Liver (tissue), 9 donors: ENCODE data around the gene PUS7L. TPM values are rescaled to one million over a fixed set of nuclear protein-coding genes. Genes with fewer than 3 reads are reported as not detected.

Experiments
- DNase-seq: peaks from one replicate; pipeline ENCODE4 v3.0.0-alpha.2; 2017; ENCODE audit warnings: low spot score
- H3K27ac ChIP-seq, 2 donors: one replicate each; pipeline ENCODE4 v1.7.0; 2013; ENCODE audit warnings: inconsistent platforms in 2 of 2, low read length in 2 of 2, control low read depth in 1 of 2, low read depth in 1 of 2, mild to moderate bottlenecking in 1 of 2
- H3K27me3 ChIP-seq, 4 donors: one replicate each; pipeline versions ENCODE4 v1.6.1 to v1.7.0; 2013; ENCODE audit warnings: low read length in 3 of 4, inconsistent platforms in 1 of 4, mild to moderate bottlenecking in 1 of 4, moderate library complexity in 1 of 4; ENCODE audit not compliant: control insufficient read depth in 4 of 4, insufficient read depth in 4 of 4
- H3K36me3 ChIP-seq, 4 donors: one replicate each; pipeline versions ENCODE4 v1.6.1 to v1.7.0; 2013; ENCODE audit warnings: low read length in 3 of 4, mild to moderate bottlenecking in 3 of 4, low read depth in 1 of 4, moderate library complexity in 1 of 4; ENCODE audit not compliant: control insufficient read depth in 4 of 4, insufficient read depth in 3 of 4
- H3K4me1 ChIP-seq, 4 donors: one replicate each; pipeline versions ENCODE4 v1.6.1 to v1.7.0; 2013; ENCODE audit warnings: low read length in 3 of 4, mild to moderate bottlenecking in 3 of 4, moderate library complexity in 1 of 4; ENCODE audit not compliant: control insufficient read depth in 4 of 4, insufficient read depth in 4 of 4
- H3K4me3 ChIP-seq, 3 donors: one replicate each; pipeline versions ENCODE4 v1.6.1 to v1.7.0; 2013; ENCODE audit warnings: low read length in 3 of 3, control low read depth in 1 of 3, low read depth in 1 of 3, mild to moderate bottlenecking in 1 of 3
- H3K9ac ChIP-seq, 2 donors: one replicate each; pipeline ENCODE4 v1.7.0; 2013; ENCODE audit warnings: low read length in 2 of 2, mild to moderate bottlenecking in 2 of 2, moderate library complexity in 2 of 2, control low read depth in 1 of 2, low read depth in 1 of 2
- H3K9me3 ChIP-seq, 4 donors: one replicate each; pipeline versions ENCODE4 v1.6.1 to v1.7.0; 2013; ENCODE audit warnings: low read length in 3 of 4; ENCODE audit not compliant: control insufficient read depth in 4 of 4
- EGR1 ChIP-seq, 2 donors: IDR thresholded peaks; 2 replicates each; pipeline ENCODE4 v1.6.1; 2016 to 2018; ENCODE audit warnings: antibody characterized with exemption in 2 of 2, low read depth in 2 of 2
- FOXA1 ChIP-seq: IDR thresholded peaks from 2 replicates; pipeline ENCODE4 v1.6.1; 2016; ENCODE audit warnings: antibody characterized with exemption
- FOXA2 ChIP-seq: IDR thresholded peaks from 2 replicates; pipeline ENCODE4 v1.6.1; 2016; ENCODE audit warnings: antibody characterized with exemption
- GABPA ChIP-seq, 2 donors: IDR thresholded peaks in 1 of 2; conservative IDR thresholded peaks in 1 of 2; 2 replicates each; pipeline ENCODE4 v1.6.1; 2016; ENCODE audit warnings: antibody characterized with exemption in 2 of 2, mild to moderate bottlenecking in 1 of 2, moderate library complexity in 1 of 2
- HNF4A ChIP-seq, 2 donors: conservative IDR thresholded peaks; 2 replicates each; pipeline ENCODE4 v1.6.1; 2016; ENCODE audit warnings: antibody characterized with exemption in 2 of 2, mild to moderate bottlenecking in 2 of 2
- HNF4G ChIP-seq: IDR thresholded peaks from 2 replicates; pipeline ENCODE4 v1.6.1; 2016; ENCODE audit warnings: antibody characterized with exemption
- JUND ChIP-seq, 2 donors: IDR thresholded peaks; 2 replicates each; pipeline ENCODE4 v1.6.1; 2016; ENCODE audit warnings: antibody characterized with exemption in 2 of 2
- NR2F2 ChIP-seq: IDR thresholded peaks from 2 replicates; pipeline ENCODE4 v1.6.1; 2016; ENCODE audit warnings: antibody characterized with exemption
- RAD21 ChIP-seq, 2 donors: IDR thresholded peaks; 2 replicates each; pipeline ENCODE4 v1.6.1; 2016; ENCODE audit warnings: antibody characterized with exemption in 2 of 2, mild to moderate bottlenecking in 2 of 2
- RXRA ChIP-seq, 2 donors: IDR thresholded peaks; 2 replicates each; pipeline ENCODE4 v1.6.1; 2017 to 2018; ENCODE audit warnings: antibody characterized with exemption in 2 of 2, mild to moderate bottlenecking in 1 of 2
- SP1 ChIP-seq: IDR thresholded peaks from 2 replicates; pipeline ENCODE4 v1.6.1; 2018; ENCODE audit warnings: antibody characterized with exemption, mild to moderate bottlenecking
- YY1 ChIP-seq: IDR thresholded peaks from 2 replicates; pipeline ENCODE4 v1.6.1; 2016; ENCODE audit warnings: antibody characterized with exemption, mild to moderate bottlenecking
- WGBS: extraction: QIAGEN DNeasy Blood & Tissue Kit; methylation state at CpG from one replicate; pipeline ENCODE4 v1.1.7; 2013; 5-methylcytosine and 5-hydroxymethylcytosine counted together
- polyA plus RNA-seq, 2 donors: library from polyadenylated mRNA; stranded (reverse) in 1 of 2; unstranded in 1 of 2; fragments of 200-250 nt in 1 of 2; fragments of >200 nt in 1 of 2; fragmentation: Nextera tagmentation in 1 of 2; extraction: Ambion mirVana in 1 of 2; gene quantifications; one replicate each; pipeline versions ENCODE4 v1.2.1 to v1.2.3, GENCODE V29; 2013 to 2015
- total RNA-seq, 2 donors: library from RNA; depleted of rRNA; stranded (reverse); fragments of >200 nt; gene quantifications; one replicate each; pipeline ENCODE4 v1.2.3, GENCODE V29; 2014
- TF ChIP-seq, protein P1 (sequence below): fragments of 150-350 bp; IDR thresholded peaks from 2 replicates; pipeline ENCODE4 v1.5.1; 2017; ENCODE audit warnings: improper control_type of control experiment, low read depth, low read length; ENCODE audit not compliant: missing input control
- TF ChIP-seq, protein P2 (sequence below): IDR thresholded peaks from 2 replicates; pipeline ENCODE4 v1.6.1; 2016; ENCODE audit warnings: antibody characterized with exemption
- TF ChIP-seq, protein P3 (sequence below): IDR thresholded peaks from 2 replicates; pipeline ENCODE4 v1.6.1; 2016; ENCODE audit warnings: antibody characterized with exemption
- TF ChIP-seq, protein P4 (sequence below): IDR thresholded peaks from 2 replicates; pipeline ENCODE4 v1.6.1; 2016; ENCODE audit warnings: antibody characterized with exemption, mild to moderate bottlenecking
- TF ChIP-seq, protein P5 (sequence below): IDR thresholded peaks from 2 replicates; pipeline ENCODE4 v1.6.1; 2016; ENCODE audit warnings: antibody characterized with exemption
- donor health status: healthy.
- donor health status: healthy.
- donor health status: healthy.
- donor health status: healthy.
- donor health status: healthy.

The PUS7L gene
- total and polyA plus RNA-seq, 4 donors: 1.7 to 9.2 (median 7.2) TPM

DNA sequence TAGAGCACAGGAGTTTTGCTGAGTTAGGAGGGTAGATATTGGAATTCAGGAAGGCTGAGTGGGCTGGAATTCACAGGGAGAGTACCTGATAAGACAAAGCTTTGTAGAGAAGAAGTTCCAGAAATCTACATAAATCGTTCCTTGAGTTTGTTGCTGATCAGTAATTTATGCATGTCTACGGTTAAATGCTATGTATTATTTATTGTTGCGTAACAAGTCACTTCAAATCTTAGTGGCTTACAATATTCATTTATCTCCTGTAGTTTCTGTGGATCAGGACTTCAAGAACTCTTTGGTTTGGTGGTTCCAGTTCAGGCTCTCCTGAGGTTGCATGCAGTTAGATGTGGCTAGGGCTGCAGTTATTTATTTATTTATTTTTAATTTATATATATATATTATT, 7.8 kb downstream of the PUS7L start:
- 92% methylated on average over 3 of the region's 3 CpGs for WGBS
- Histone ChIP-seq H3K27ac (no peak overlapping the region), H3K36me3 (peaks cover 0 to 3% (median 0%) of the 10 kb centered on the region in 4 donors)

DNA sequence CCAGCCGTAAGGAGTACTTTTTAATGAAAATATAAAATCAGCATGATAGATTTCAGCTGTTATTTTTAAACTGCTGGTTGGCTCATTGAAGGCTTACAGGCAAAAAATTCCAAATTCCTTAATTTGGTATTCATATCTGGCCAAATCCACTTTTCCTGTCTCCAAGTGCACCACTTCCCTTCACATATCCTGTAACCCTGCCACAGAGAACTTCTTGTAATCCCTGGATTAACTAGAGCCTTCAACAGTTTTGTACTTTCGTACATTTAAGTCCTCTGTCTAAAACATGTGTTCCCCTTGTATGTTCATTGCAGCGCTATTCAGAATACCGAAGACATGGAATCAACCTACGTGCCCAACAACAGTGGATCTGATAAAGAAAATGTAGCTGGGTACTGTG, 9.6 kb downstream of the PUS7L start:
- 97% methylated on average over 5 of the region's 5 CpGs for WGBS
- Histone ChIP-seq H3K9me3 (no peaks in the 10 kb centered on the region), H3K27me3 (no peaks in the 10 kb centered on the region), H3K27ac (no peak overlapping the region), H3K4me1 (no peaks in the 10 kb centered on the region), H3K4me3 (no peak overlapping the region), H3K9ac (no peak overlapping the region), H3K36me3 (peaks cover 2 to 11% (median 8%) of the 10 kb centered on the region in 4 donors)
- no peak for TF ChIP-seq FOXA2
- no peak for TF ChIP-seq HNF4G
- TF ChIP-seq SP1: no peak
- TF ChIP-seq, protein P1, sequence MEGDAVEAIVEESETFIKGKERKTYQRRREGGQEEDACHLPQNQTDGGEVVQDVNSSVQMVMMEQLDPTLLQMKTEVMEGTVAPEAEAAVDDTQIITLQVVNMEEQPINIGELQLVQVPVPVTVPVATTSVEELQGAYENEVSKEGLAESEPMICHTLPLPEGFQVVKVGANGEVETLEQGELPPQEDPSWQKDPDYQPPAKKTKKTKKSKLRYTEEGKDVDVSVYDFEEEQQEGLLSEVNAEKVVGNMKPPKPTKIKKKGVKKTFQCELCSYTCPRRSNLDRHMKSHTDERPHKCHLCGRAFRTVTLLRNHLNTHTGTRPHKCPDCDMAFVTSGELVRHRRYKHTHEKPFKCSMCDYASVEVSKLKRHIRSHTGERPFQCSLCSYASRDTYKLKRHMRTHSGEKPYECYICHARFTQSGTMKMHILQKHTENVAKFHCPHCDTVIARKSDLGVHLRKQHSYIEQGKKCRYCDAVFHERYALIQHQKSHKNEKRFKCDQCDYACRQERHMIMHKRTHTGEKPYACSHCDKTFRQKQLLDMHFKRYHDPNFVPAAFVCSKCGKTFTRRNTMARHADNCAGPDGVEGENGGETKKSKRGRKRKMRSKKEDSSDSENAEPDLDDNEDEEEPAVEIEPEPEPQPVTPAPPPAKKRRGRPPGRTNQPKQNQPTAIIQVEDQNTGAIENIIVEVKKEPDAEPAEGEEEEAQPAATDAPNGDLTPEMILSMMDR: no peak
- TF ChIP-seq, protein P2, sequence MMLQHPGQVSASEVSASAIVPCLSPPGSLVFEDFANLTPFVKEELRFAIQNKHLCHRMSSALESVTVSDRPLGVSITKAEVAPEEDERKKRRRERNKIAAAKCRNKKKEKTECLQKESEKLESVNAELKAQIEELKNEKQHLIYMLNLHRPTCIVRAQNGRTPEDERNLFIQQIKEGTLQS: no peak
- no peak for TF ChIP-seq YY1
- TF ChIP-seq, protein P3, sequence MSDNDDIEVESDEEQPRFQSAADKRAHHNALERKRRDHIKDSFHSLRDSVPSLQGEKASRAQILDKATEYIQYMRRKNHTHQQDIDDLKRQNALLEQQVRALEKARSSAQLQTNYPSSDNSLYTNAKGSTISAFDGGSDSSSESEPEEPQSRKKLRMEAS: no peak
- no peak for DNase-seq

More for the DNA sequence above, 7.8 kb downstream of the PUS7L start:
- TF ChIP-seq NR2F2 (no peak), YY1 (no peak), RAD21 (IDR thresholded peaks at IDR 0.05) (no peak), FOXA1 (no peak), SP1 (no peak), JUND (IDR thresholded peaks at IDR 0.05) (no peak), GABPA (IDR thresholded peaks at IDR 0.05 in 1 of 2, conservative IDR thresholded peaks at IDR 0.05 in 1 of 2) (no peak), EGR1 (IDR thresholded peaks at IDR 0.05; ENCODE audit: low read depth in 2 of 2) (no peak), RXRA (IDR thresholded peaks at IDR 0.05) (no peak), HNF4A (conservative IDR thresholded peaks at IDR 0.05) (no peak)
- TF ChIP-seq, protein P4, sequence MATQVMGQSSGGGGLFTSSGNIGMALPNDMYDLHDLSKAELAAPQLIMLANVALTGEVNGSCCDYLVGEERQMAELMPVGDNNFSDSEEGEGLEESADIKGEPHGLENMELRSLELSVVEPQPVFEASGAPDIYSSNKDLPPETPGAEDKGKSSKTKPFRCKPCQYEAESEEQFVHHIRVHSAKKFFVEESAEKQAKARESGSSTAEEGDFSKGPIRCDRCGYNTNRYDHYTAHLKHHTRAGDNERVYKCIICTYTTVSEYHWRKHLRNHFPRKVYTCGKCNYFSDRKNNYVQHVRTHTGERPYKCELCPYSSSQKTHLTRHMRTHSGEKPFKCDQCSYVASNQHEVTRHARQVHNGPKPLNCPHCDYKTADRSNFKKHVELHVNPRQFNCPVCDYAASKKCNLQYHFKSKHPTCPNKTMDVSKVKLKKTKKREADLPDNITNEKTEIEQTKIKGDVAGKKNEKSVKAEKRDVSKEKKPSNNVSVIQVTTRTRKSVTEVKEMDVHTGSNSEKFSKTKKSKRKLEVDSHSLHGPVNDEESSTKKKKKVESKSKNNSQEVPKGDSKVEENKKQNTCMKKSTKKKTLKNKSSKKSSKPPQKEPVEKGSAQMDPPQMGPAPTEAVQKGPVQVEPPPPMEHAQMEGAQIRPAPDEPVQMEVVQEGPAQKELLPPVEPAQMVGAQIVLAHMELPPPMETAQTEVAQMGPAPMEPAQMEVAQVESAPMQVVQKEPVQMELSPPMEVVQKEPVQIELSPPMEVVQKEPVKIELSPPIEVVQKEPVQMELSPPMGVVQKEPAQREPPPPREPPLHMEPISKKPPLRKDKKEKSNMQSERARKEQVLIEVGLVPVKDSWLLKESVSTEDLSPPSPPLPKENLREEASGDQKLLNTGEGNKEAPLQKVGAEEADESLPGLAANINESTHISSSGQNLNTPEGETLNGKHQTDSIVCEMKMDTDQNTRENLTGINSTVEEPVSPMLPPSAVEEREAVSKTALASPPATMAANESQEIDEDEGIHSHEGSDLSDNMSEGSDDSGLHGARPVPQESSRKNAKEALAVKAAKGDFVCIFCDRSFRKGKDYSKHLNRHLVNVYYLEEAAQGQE: no peak
- TF ChIP-seq, protein P5, sequence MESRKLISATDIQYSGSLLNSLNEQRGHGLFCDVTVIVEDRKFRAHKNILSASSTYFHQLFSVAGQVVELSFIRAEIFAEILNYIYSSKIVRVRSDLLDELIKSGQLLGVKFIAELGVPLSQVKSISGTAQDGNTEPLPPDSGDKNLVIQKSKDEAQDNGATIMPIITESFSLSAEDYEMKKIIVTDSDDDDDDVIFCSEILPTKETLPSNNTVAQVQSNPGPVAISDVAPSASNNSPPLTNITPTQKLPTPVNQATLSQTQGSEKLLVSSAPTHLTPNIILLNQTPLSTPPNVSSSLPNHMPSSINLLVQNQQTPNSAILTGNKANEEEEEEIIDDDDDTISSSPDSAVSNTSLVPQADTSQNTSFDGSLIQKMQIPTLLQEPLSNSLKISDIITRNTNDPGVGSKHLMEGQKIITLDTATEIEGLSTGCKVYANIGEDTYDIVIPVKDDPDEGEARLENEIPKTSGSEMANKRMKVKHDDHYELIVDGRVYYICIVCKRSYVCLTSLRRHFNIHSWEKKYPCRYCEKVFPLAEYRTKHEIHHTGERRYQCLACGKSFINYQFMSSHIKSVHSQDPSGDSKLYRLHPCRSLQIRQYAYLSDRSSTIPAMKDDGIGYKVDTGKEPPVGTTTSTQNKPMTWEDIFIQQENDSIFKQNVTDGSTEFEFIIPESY: no peak
- TF ChIP-seq, protein P3: no peak
- no peaks in the 10 kb centered on the region for H3K4me1 ChIP-seq
- DNase-seq: no peak
- no peaks in the 10 kb centered on the region for H3K27me3 ChIP-seq
- no peak overlapping the region for H3K9ac ChIP-seq
- no peaks in the 10 kb centered on the region for H3K9me3 ChIP-seq
- no peak overlapping the region for H3K4me3 ChIP-seq
